K562 (cell line): ENCODE data around the gene FFAR1. TPM values are rescaled to one million over a fixed set of nuclear protein-coding genes. Genes with fewer than 3 reads are reported as not detected.

ENCODE experiments used
- ATAC-seq: fragments of 200-7000 bp; cut with Tn5 transposase; 3 replicates; pipeline ENCODE4 v1.9.1; 2020; ENCODE audit warnings: moderate library complexity
- BruUV-seq: library from RNA; stranded (reverse); fragments of 400-500 nt; replicated peaks from 2 replicates; lab custom pipeline; 2021; lab: Mats Ljungman, UMichigan
- CTCF ChIA-PET: fragments of 300-600 bp; formaldehyde crosslinking; extraction: SDS; loops from one replicate; lab custom pipeline; 2021; ENCODE audit warnings: low intra/inter-chr PET ratio; lab: Yijun Ruan, JAX
- POLR2A ChIA-PET: fragments of 300-600, 350-650 bp; sonication (Branson Sonifier 250); formaldehyde crosslinking; extraction: SDS; loops from one replicate; lab custom pipeline; 2021; ENCODE audit warnings: antibody characterized with exemption, inconsistent platforms; lab: Yijun Ruan, JAX
- DNase-seq, 4 experiments: peaks; one replicate each; pipeline versions ENCODE4 v3.0.0 to v3.0.0-alpha.2; 2011 to 2018; ENCODE audit warnings: low spot score in 3 of 4, mixed read lengths in 3 of 4; ENCODE audit errors: extremely low read depth in 1 of 4
- FAIRE-seq: peaks from 2 replicates; lab custom pipeline; 2011; peaks lifted over from hg19 to GRCh38; lab: Jason Lieb, UNC
- H2AFZ ChIP-seq: 2 replicates; pipeline ENCODE4 v1.6.0; 2011; ENCODE audit warnings: low read depth, low read length, control low read depth, inconsistent platforms
- H3K27ac ChIP-seq: fragments of 200-600 bp; 3 replicates; pipeline ENCODE4 v1.8.0; 2011; ENCODE audit warnings: low read depth, mild to moderate bottlenecking, control low read depth, inconsistent platforms, low read length, moderate library complexity, mixed read lengths; ENCODE audit errors: extremely low read depth
- H3K27me3 ChIP-seq, 2 experiments: fragments of 300-600 bp in 1 of 2; 2 replicates in 1 of 2; 3 replicates in 1 of 2; pipeline versions ENCODE4 v1.6.0 to v1.8.0; 2011; ENCODE audit warnings: inconsistent platforms in 2 of 2, low read length in 2 of 2, mild to moderate bottlenecking in 1 of 2, mixed read lengths in 1 of 2, moderate library complexity in 1 of 2; ENCODE audit not compliant: control insufficient read depth in 2 of 2, insufficient read depth in 2 of 2
- H3K36me3 ChIP-seq: fragments of 300-600 bp; 3 replicates; pipeline ENCODE4 v1.8.0; 2011; ENCODE audit warnings: mild to moderate bottlenecking, low read length, inconsistent platforms; ENCODE audit not compliant: control insufficient read depth, insufficient read depth
- H3K4me1 ChIP-seq, 2 experiments: fragments of 200-600 bp in 1 of 2; replicated peaks in 1 of 2; 2 replicates in 1 of 2; 3 replicates in 1 of 2; pipeline versions ENCODE4 v1.5.1 to v1.8.0; 2011; ENCODE audit warnings: inconsistent platforms in 2 of 2, low read length in 2 of 2, mild to moderate bottlenecking in 1 of 2, mixed read lengths in 1 of 2, moderate library complexity in 1 of 2; ENCODE audit not compliant: control insufficient read depth in 2 of 2, insufficient read depth in 2 of 2
- H3K4me2 ChIP-seq: 2 replicates; pipeline ENCODE4 v1.6.1; 2011; ENCODE audit warnings: low read length, control low read depth, inconsistent platforms, mixed read lengths; ENCODE audit not compliant: insufficient read depth
- H3K4me3 ChIP-seq: fragments of 200-600 bp; sonication (generic), shearing (Covaris generic); 2 replicates; pipeline ENCODE4 v1.5.1; 2016; ENCODE audit warnings: control low read depth, inconsistent platforms
- H3K79me2 ChIP-seq: fragments of 200-600 bp; 3 replicates; pipeline ENCODE4 v1.8.0; 2011; ENCODE audit warnings: low read length, inconsistent platforms; ENCODE audit not compliant: control insufficient read depth, insufficient read depth
- H3K9ac ChIP-seq, 2 experiments: 2 replicates each; pipeline versions ENCODE4 v1.6.0 to v1.6.1; 2011; ENCODE audit warnings: low read depth in 2 of 2, low read length in 2 of 2, control low read depth in 1 of 2, inconsistent platforms in 1 of 2, mild to moderate bottlenecking in 1 of 2, mixed read lengths in 1 of 2; ENCODE audit not compliant: insufficient read depth in 1 of 2
- H3K9me1 ChIP-seq: one replicate; pipeline ENCODE4 v1.6.0; 2011; ENCODE audit warnings: inconsistent platforms, mild to moderate bottlenecking, low read length, moderate library complexity; ENCODE audit not compliant: control insufficient read depth, insufficient read depth
- H3K9me3 ChIP-seq: replicated peaks from 2 replicates; pipeline ENCODE4 v1.5.1; 2011; ENCODE audit warnings: low read depth, low read length, inconsistent platforms; ENCODE audit not compliant: control insufficient read depth, insufficient read depth
- H4K20me1 ChIP-seq: replicated peaks from 2 replicates; pipeline ENCODE4 v1.6.1; 2011; ENCODE audit warnings: low read length, inconsistent platforms, mixed read lengths; ENCODE audit not compliant: control insufficient read depth, insufficient read depth
- BDP1 ChIP-seq: IDR thresholded peaks from 3 replicates; pipeline ENCODE4 v1.6.1; 2011; ENCODE audit not compliant: insufficient read length, insufficient read depth
- CEBPG ChIP-seq, 3 experiments: fragments of 200-800 bp in 1 of 3; sonication (Bioruptor generic) in 1 of 3; sonication (generic) in 1 of 3; formaldehyde crosslinking in 1 of 3; IDR thresholded peaks in 2 of 3; conservative IDR thresholded peaks in 1 of 3; 2 replicates each; pipeline versions ENCODE4 v1.6.1 to v1.8.0; 2016 to 2022; ENCODE audit warnings: missing compliant biosample characterization in 2 of 3, missing genetic modification characterization in 2 of 3, mild to moderate bottlenecking in 1 of 3, missing genetic modification reagents in 1 of 3
- CHD4 ChIP-seq: fragments of 200-600 bp; sonication (generic); IDR thresholded peaks from 3 replicates; pipeline ENCODE4 v1.6.1; 2012; ENCODE audit warnings: low read depth, mild to moderate bottlenecking, mixed read lengths, low read length, inconsistent platforms; ENCODE audit not compliant: insufficient read depth, insufficient replicate concordance, poor library complexity, severe bottlenecking
- CTBP1 ChIP-seq: fragments of 450-650 bp; IDR thresholded peaks from 2 replicates; pipeline ENCODE4 v1.6.1; 2016; ENCODE audit warnings: borderline replicate concordance
- E2F6 ChIP-seq, 2 experiments: IDR thresholded peaks; 2 replicates each; pipeline ENCODE4 v1.6.1; 2011; ENCODE audit warnings: borderline replicate concordance in 1 of 2, control low read depth in 1 of 2, low read depth in 1 of 2, low read length in 1 of 2, mild to moderate bottlenecking in 1 of 2, mixed read lengths in 1 of 2, moderate library complexity in 1 of 2; ENCODE audit not compliant: insufficient read depth in 1 of 2, insufficient read length in 1 of 2, poor library complexity in 1 of 2, severe bottlenecking in 1 of 2; ENCODE audit errors: extremely low read depth in 1 of 2
- ESRRA ChIP-seq: fragments of 450-650 bp; IDR thresholded peaks from 2 replicates; pipeline ENCODE4 v1.6.1; 2014; ENCODE audit warnings: low read depth, mild to moderate bottlenecking, moderate library complexity, borderline replicate concordance
- SMARCC2 ChIP-seq: fragments of 450-650 bp; IDR thresholded peaks from 2 replicates; pipeline ENCODE4 v1.6.1; 2017; ENCODE audit warnings: antibody characterized with exemption, moderate library complexity, mild to moderate bottlenecking, low read depth
- SMARCE1 ChIP-seq: fragments of 450-650 bp; IDR thresholded peaks from 2 replicates; pipeline ENCODE4 v1.7.1; 2016; ENCODE audit warnings: mild to moderate bottlenecking
- ZNF316 ChIP-seq: fragments of 450-650 bp; IDR thresholded peaks from 2 replicates; pipeline ENCODE4 v1.6.1; 2016
- WGBS: fragments of 100-300 bp; shearing (Covaris generic); methylation state at CpG from one replicate; pipeline ENCODE4 v1.1.6; 2016; ENCODE audit warnings: low coverage, mixed read lengths; ENCODE audit not compliant: insufficient coverage; ENCODE audit errors: missing lambda C conversion rate; 5-methylcytosine and 5-hydroxymethylcytosine counted together
- in situ Hi-C: fragments of 300-500 bp; cut with MboI; formaldehyde crosslinking; loops from 4 replicates; pipeline ENCODE4 v1.15.0; 2018; ENCODE audit warnings: inconsistent platforms, mixed read lengths
- intact Hi-C: fragments of 100-400 bp; cut with micrococcal nuclease; formaldehyde crosslinking; loops from 2 replicates; pipeline ENCODE4 v1.14.2; 2022
- polyA plus RNA-seq, 8 experiments: library from polyadenylated mRNA; depleted of rRNA in 4 of 8; stranded (reverse) in 5 of 8; unstranded in 3 of 8; fragments of >200 nt; fragmentation: Nextera tagmentation in 2 of 8; fragmentation: Illumina TruSeq in 1 of 8; extraction: Ambion mirVana in 2 of 8; extraction: Trizol in 1 of 8; gene quantifications; 2 replicates each; pipeline versions ENCODE4 v1.2.1 to v1.2.3, GENCODE V29; 2011 to 2014; ENCODE audit warnings: inconsistent platforms in 1 of 8, missing spikeins in 1 of 8
- total RNA-seq, 7 experiments: library from RNA; depleted of rRNA in 6 of 7; stranded (reverse); fragments of >200 nt in 6 of 7; fragmentation: Illumina TruSeq in 2 of 7; extraction: Trizol in 2 of 7; gene quantifications; 2 replicates each; pipeline versions ENCODE4 v1.2.1 to v1.2.3, GENCODE V29; 2011 to 2021; ENCODE audit warnings: low replicate concordance in 1 of 7

FFAR1 gene
- total and polyA plus RNA-seq, 9 of the 15 experiments (the other 6 are each of a cell fraction or from before 2014, with no cell fraction given), result not detected

- Histone ChIP-seq H3K4me2 (no peak overlapping the region), H3K4me1 (peaks cover 12 to 39% of the 10 kb centered on the region in 2 experiments; a peak in 4 of 5 replicates), H3K9ac (no peak overlapping the region), H4K20me1 (no peaks in the 10 kb centered on the region), H3K9me1 (no peaks in the 10 kb centered on the region), H3K36me3 (no peaks in the 10 kb centered on the region), H3K79me2 (no peaks in the 10 kb centered on the region), H3K27me3 (0 out of 5 replicates have a peak, but pooled peaks cover 0 to 3% of the 10 kb centered on the region in 2 experiments), H2AFZ (no peak overlapping the region), H3K9me3 (no peaks in the 10 kb centered on the region), H3K4me3 (no peak overlapping the region), H3K27ac (no peak overlapping the region)
- 38% methylated on average over 18 of the region's 18 CpGs for WGBS
- no TSS peak for BruUV-seq
- CTCF ChIA-PET, result no interaction called here
- FAIRE-seq (no peak), DNase-seq (peak in 1 of 4 experiments; percentile 7), ATAC-seq (no peak)
- intact Hi-C loops (no loop called here), in situ Hi-C loops (no loop called here)
- POLR2A ChIA-PET, result interaction anchor here (0.5 to 1.0 kb wide), 3 partner anchors 14 to 555 kb away, joined by 3 read pairs; no protein-coding TSS in a partner anchor
- TF ChIP-seq E2F6 (IDR thresholded peaks at IDR 0.05; ENCODE audit: borderline replicate concordance in 1 of 2, extremely low read depth in 1 of 2, insufficient read depth in 1 of 2, insufficient read length in 1 of 2, low read depth in 1 of 2, low read length in 1 of 2, poor library complexity in 1 of 2, severe bottlenecking in 1 of 2) (no peak), BDP1 (no peak), ESRRA (0 out of 2 replicates have a peak, but pooled peaks have one; percentile 18), ZNF316 (0 out of 2 replicates have a peak, but pooled peaks have one; percentile 6), SMARCC2 (no peak), CHD4 (no peak), CTBP1 (peak; percentile 33; the same call in 1 of the 2 replicates), SMARCE1 (no peak), CEBPG (CRISPR knock-in tag; IDR thresholded peaks at IDR 0.05) (no peak), CEBPG (tag; conservative IDR thresholded peaks at IDR 0.05 in 1 of 2, IDR thresholded peaks at IDR 0.05 in 1 of 2) (no peak)
Measured at GRCh38 chr19:35348911-35349611, 1.4 kb downstream of the FFAR1 start.
